Activated naive CD8-positive, alpha-beta T cell treated with anti-CD3 and anti-CD28 coated beads, Interleukin-2, amount 50 U/mL, for 16 hours (primary cell): ENCODE data around the gene PEPD.
"Not testable (repeated sequence)": the region's sequence is repeated elsewhere in the genome, so short reads cannot be mapped to it uniquely, and the experiment has no call there.

Experiments
- DNase-seq: peaks from one replicate; pipeline ENCODE4 v3.0.0-alpha.2; 2020; ENCODE audit warnings: low read depth, low spot score

The PEPD gene

GRCh38 chr19:33498391-33499000 is 23.1 kb downstream of the PEPD start:
- no peak for DNase-seq

DNA sequence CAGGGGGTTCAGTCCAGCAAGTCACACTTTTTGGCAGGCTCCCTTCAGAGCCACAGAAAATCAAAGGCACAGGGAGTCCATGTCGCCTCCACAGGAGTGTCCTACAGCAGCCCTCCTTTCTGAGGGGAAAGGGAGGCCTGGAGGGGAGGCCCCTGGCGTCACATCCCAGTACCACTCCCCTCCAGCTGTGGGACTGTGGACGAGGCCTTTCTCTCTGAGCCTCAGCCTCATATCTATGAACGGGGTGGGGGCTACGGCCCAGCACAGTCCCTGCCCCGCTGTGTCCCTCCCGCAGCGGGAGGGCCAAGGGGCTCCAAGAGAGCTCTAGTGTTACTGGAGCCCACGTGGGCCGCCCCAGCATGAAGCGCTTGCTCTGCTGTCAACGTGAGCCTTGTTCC is 23.8 kb downstream of the PEPD start:
- DNase-seq, result no peak

GRCh38 chr19:33497131-33497777 is 24.3 kb downstream of the PEPD start:
- DNase-seq, result no peak

GRCh38 chr19:33496038-33496895 is 25.3 kb downstream of the PEPD start:
- no peak for DNase-seq

GRCh38 chr19:33493401-33494275 is 28.0 kb downstream of the PEPD start:
- no peak for DNase-seq

GRCh38 chr19:33492951-33493350 is 28.6 kb downstream of the PEPD start:
- no peak for DNase-seq

- no peak for DNase-seq
These were observed 29.5 kb downstream of the PEPD start for GRCh38 chr19:33492090-33492489.

- not testable (repeated sequence) for DNase-seq
These were observed 31.0 kb downstream of the PEPD start for GRCh38 chr19:33490596-33490995.

GRCh38 chr19:33490041-33490451 is 31.5 kb downstream of the PEPD start:
- no peak for DNase-seq

- DNase-seq, result no peak
These were observed 32.8 kb downstream of the PEPD start for GRCh38 chr19:33488826-33489225.

DNA sequence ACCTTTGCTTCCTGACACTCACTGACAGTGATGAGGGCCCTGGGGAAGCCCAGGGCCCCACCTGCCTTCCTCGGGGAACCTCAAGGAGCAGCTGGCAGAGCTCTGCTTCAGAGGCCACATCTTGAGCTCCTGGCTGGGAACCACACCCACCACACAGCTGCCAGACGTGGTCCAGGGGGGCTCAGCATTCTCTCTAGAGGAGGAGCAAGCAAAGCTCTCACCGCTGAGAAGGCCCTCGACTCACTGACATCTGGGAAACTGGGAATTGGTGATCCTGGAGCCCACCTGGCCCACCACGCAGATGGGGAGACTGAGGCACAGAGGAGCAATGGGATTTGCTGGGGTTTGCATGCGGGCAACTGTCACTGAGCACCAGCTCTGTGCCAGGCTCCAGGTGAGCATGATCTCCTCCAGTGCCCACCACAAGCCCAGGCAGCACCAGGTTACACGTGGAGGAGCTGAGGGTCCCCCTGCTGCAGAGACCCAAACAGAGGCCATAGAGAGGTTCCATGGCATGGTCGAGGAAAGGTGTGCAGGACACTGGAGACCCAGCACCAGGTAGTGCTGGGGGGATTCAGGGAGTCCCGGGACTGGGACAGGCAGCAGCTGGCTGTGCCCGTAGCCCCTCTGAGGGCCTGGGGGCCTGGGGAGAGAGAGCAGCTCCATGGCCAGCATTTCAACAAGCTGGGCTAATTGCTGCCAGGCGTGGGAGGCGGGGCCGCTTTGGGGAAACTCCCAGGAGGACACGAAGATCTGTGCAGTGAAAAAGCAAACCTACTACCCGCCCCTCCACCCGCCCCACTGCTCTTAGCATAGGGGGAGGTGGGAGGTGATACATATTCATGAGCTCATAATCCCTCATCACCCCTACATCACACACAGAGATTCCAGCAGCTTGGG is 33.4 kb downstream of the PEPD start:
- no peak for DNase-seq

- no peak for DNase-seq
These were observed 34.4 kb downstream of the PEPD start for GRCh38 chr19:33486936-33487811.

DNA sequence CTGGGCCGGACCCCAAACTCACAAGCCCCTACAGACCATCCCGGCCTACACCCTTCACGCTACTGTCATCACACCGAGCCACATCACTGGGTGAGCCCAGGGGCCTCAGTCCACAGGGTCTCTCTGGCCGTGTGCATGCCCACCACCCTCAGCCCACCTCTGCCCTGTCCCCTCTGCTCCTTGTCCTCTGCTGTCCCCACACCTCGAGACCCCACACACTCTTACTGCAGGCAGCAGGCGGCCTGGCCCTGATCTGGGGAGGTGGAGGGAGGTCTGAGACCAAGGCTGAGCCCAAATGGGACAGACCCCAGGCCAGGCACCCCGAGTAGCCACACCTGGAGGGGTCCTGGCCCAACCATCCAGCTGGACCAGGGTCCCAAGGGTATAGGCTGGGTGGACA is 35.2 kb downstream of the PEPD start:
- DNase-seq, result no peak

- no peak for DNase-seq
These were observed 37.3 kb downstream of the PEPD start for GRCh38 chr19:33484226-33484774.

DNA sequence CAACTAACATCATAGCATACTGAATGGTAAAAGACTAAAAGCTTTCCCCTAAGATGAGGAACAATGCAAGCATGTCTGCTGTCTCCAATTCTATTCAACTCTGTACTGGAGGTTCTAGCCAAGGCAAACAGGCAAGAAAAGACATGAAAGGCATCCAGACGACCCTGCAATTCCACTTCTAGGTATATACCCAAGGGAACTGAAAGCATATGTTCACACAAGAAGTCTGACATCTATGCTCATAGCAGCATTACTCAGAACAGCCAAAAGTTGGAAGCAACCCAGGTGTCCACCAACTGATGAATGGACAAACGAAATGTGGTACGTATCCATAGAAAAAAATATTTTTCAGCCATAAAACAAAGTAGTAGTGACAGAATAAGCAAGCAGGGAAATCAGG is 39.1 kb downstream of the PEPD start:
- no peak for DNase-seq

GRCh38 chr19:33481863-33482262 is 39.7 kb downstream of the PEPD start:
- DNase-seq, result no peak

DNA sequence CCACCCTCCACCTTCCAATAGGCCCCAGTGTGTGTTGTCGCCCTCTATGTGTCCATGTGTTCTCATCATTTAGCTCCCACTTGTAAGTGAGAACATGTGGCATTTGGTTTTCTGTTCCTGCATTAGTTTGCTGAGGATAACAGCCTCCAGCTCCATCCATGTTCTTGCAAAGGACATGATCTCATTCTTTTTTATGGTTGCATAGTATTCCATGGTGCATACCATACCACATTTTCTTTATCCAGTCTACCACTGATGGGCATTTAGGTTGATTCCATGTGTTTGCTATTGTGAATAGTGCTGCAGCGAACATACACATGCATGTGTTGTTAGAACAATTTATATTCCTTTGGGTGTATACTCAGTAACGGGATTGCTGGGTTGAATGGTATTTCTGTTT is 42.0 kb downstream of the PEPD start:
- not testable (repeated sequence) for DNase-seq

- DNase-seq, result no peak
These were observed 43.8 kb downstream of the PEPD start for GRCh38 chr19:33477781-33478180.

GRCh38 chr19:33476151-33476707 is 45.4 kb downstream of the PEPD start:
- no peak for DNase-seq
